Activated CD8-positive, alpha-beta memory T cell treated with anti-CD3 and anti-CD28 coated beads for 4 hours (primary cell): ENCODE measurements around the gene MAP3K8.
"Not testable (repeated sequence)": the region's sequence is repeated elsewhere in the genome, so short reads cannot be mapped to it uniquely, and the experiment has no call there.

ENCODE experiments used
- DNase-seq, 2 donors: peaks; one replicate each; pipeline ENCODE4 v3.0.0-alpha.2; 2020; ENCODE audit warnings: low read depth in 2 of 2

MAP3K8 gene

GRCh38 chr10:30447125-30447799, 13.3 kb downstream of the MAP3K8 start:
- no peak for DNase-seq

GRCh38 chr10:30448092-30448491, 14.1 kb downstream of the MAP3K8 start:
- DNase-seq: no peak

GRCh38 chr10:30453764-30454527, 20.0 kb downstream of the MAP3K8 start:
- no peak for DNase-seq

- no peak for DNase-seq
Measured at GRCh38 chr10:30454744-30455510, 20.9 kb downstream of the MAP3K8 start.

GRCh38 chr10:30455816-30456215, 21.8 kb downstream of the MAP3K8 start:
- DNase-seq: no peak

GRCh38 chr10:30456266-30456665, 22.3 kb downstream of the MAP3K8 start:
- DNase-seq: no peak

- DNase-seq: no peak
Measured at GRCh38 chr10:30459283-30459682, 25.3 kb downstream of the MAP3K8 start.

GRCh38 chr10:30460121-30460520, 26.1 kb downstream of the MAP3K8 start:
- no peak for DNase-seq

- no peak for DNase-seq
Measured at GRCh38 chr10:30462513-30462912, 28.5 kb downstream of the MAP3K8 start.

- DNase-seq: no peak
Measured at GRCh38 chr10:30463944-30464451, 30.0 kb downstream of the MAP3K8 start.

- DNase-seq: no peak
Measured at GRCh38 chr10:30464675-30465074, 30.7 kb downstream of the MAP3K8 start.

- DNase-seq: no peak
Measured at GRCh38 chr10:30466445-30466844, 32.5 kb downstream of the MAP3K8 start.

GRCh38 chr10:30467651-30468338, 33.8 kb downstream of the MAP3K8 start:
- DNase-seq: no peak

GRCh38 chr10:30472414-30473155, 38.6 kb downstream of the MAP3K8 start:
- no peak for DNase-seq

GRCh38 chr10:30475515-30475914, 41.5 kb downstream of the MAP3K8 start:
- not testable (repeated sequence) for DNase-seq

GRCh38 chr10:30476511-30477155, 42.6 kb downstream of the MAP3K8 start:
- DNase-seq: no peak

- DNase-seq: not testable (repeated sequence)
Measured at GRCh38 chr10:30479513-30479912, 45.5 kb downstream of the MAP3K8 start.

- DNase-seq: no peak
Measured at GRCh38 chr10:30481603-30482002, 47.6 kb downstream of the MAP3K8 start.

- DNase-seq: no peak
Measured at GRCh38 chr10:30488316-30488715, 54.3 kb downstream of the MAP3K8 start.

GRCh38 chr10:30489346-30489745, 55.4 kb downstream of the MAP3K8 start:
- DNase-seq: no peak
